HG03196 (cell line): ENCODE results near the gene PRUNE1.

ENCODE experiments used
- ATAC-seq: cut with Tn5 transposase; IDR thresholded peaks from one replicate; pipeline ENCODE4 v1.9.1; 2021; ENCODE audit not compliant: unreplicated experiment

PRUNE1 gene

DNA sequence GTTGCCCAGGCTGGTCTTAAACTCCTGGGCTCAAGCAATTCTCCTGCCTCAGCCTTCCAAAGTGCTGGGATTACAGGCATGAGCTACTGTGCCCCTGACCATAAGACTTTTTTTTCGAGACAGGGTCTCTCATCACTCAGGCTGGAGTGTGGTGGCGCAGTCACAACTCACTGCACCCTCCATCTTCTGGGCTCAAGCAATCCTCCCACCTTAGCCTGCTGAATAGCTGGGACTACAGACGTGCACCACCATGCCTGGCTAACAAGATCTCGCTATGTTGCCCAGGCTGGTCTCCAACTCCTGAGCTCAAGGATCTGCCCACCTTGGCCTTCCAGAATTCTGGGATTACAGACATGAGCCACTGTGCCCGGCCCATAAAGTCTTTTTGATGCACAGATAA is 41.2 kb downstream of the PRUNE1 start:
- ATAC-seq = no peak

DNA sequence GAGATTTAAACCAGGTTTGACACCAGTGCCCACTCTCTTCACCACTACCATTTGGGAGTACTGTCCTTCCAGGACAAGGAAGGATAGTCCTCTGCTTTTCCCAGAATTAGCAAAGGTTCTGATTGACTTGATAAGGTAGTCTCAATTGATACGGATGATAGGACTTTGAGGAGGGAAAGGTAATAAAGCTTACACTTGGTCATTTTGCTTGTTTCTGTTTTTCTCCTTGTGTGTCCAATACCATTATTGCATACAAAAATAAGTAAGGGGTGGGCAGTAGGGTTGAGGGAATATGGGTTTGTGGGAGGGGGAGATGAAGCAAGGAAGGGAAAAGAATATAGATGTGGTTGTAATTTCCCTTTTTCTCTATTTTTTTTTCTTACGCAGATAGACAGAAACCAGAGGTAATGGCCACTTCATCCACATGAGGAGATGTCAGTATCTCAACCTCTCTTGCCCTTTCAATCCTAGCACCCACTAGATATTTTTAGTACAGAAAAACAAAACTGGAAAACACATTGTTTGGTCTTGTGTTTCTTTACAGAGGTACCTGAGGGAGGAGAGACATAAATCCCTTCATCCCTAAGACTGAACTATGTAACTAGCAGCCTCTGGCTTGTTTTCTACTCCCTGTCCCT is 41.9 kb downstream of the PRUNE1 start:
- no peak for ATAC-seq

DNA sequence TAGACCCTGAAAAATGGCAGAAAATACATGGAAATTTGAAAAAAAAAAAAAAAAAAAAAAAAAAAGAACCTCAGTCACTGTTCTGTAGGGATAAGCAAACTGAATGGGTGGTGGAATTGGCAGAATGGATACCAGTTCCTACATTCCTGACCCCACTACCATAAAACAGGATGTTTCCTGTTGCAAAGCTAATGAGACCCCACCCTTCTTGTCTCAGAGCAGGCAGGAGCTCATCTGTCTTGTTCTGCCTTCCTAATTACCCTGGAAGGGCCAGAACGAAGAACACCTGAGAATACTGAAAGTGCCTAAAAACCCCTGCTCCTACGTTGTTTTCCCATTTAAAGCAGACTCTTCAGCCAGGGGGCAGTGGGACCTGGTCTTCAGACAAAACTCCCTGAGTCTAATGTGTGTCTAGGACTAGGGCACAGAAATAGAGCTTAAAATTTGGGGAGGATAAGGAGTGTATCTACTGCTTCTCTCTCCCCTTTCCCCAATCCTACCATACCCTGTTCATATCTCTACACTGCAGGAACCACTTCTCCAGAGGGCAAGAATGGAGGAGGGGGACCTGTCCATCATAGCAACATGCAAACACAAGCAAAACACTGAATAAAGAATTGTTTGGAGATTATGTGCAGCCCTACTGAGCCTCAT is 43.2 kb downstream of the PRUNE1 start:
- no peak for ATAC-seq

DNA sequence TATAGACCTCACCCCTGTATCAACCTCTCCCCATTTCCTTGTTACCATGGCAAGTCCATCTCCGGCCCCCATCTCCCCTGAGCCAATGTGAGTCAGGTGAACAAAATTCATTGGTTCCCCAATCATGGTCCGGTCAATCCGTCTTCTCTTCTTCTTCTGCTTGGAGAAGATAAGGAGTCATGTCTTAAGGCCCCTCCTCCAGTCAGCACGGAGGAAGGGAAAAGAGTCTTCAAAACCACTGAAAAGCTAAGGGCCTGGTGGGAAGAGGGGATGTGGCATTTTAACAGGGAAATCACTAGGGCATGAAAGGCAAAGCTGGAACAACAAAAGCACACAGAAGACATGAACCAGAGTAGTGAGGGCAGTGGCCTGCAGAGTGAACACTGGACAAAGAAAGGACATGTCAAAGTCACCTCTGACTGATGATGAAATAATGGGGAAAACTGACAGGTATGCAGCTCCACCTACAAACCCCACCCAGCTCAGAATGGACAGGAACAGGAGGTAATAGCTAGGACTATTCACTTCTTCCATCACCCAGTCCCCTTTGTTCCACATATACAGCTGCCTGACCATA is 46.8 kb downstream of the PRUNE1 start:
- ATAC-seq = no peak

DNA sequence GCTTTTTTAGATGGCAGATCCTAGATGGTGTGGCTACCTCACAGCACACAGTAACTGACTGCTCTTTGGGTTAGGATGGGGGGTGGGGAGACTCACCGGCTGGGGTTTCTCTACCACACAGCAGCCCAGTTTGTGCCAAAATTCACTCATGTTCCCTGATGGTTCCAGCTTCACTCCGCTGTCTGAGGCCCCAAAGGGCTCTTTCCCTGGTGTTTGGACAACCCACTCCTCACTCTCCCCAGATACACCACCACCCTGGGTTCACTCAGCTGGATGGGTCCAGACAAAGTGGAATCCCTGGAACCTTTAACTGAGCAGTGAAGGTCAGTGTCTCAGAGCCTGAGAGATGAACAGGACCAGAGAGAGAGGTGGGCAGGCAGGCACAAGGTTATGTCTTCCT is 47.3 kb downstream of the PRUNE1 start:
- ATAC-seq = no peak

DNA sequence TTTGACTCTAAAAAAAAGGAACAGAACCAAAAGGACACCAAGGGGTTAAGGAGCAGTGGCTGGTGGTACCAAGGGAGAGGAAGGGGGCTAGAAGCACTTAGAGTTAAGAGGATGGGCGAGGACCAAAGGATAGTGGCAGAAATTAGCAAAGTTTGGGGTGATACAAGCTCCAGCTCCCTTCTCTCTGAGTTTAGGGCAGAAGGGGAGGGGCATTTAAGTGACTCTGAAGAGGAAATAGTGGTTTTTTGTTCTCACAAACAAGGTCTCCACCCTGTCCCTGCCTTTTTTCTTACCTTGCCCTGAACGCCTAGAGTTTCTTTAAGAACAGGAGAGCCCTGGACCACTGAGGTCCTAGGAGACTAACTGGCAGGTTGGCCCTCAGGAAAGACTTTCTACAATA is 47.9 kb downstream of the PRUNE1 start:
- no peak for ATAC-seq

DNA sequence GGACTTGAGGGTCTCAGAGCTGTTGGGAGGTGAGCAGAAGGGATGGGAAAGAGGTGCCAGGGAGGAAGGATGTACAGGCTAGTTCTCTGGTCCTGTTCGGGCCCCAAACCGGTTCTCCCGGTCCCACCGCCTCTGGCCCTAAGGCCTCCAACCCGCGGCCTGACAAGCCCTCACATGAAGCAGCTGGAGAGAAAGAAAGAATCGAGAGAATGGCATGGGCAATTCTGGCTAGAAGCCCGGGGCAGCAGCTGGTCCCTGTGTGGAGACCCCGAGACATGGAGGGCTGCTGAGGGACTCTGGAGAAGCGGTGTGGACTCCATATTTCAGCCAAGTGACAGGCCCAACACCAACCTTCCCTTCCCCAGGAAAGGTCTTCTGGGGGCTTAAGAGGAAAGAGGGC is 50.4 kb downstream of the PRUNE1 start:
- ATAC-seq = no peak

DNA sequence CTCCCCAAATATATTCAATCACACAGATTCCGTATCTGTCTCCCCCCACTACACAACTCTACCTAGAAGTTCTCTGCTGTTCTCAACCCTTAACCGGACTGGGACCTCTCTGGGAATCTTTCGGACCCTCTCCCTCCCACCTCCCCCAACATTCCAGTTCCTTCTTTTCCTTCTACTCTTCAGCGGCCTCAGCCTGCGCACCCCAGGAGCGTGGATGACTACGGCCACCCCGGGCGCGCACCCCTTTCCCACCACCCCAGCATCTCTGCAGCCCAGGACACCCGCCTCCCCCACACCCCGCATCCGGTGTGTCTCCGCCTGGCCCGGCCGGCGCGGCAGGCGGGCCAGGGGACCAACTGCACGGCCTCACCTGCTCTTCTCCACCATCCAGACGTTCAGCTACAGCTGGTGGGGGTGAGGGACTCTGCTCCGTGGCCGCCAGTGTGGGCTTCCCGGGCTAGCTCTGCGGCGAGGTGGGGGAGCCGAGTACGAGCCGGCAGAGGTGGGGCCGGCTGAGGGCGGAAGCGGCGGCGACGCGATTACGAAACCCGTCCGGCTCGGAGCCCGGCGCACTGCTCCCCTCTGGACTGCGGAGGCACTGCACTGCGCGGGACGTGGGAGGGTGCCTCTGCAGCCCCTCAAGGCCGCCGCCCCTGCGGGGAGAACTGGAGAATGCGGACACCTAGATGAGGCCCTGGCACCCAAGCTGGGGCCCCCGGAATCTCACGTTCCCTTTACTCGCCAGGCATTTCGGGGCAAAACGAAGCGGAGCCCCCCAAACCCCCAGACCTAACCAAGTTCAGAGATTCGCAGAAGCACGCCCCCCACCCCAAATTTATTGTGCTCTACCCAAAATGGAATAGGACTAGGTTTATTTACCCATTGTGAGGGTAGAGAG is 51.1 kb downstream of the PRUNE1 start, which contains the start of gene CDC42SE1:
Gene CDC42SE1 (minus strand): TSS at position 514 of the 898 bp plus-strand sequence. CDS start 3,892 bp downstream, outside the sequence.
- ATAC-seq = peak; percentile 70

DNA sequence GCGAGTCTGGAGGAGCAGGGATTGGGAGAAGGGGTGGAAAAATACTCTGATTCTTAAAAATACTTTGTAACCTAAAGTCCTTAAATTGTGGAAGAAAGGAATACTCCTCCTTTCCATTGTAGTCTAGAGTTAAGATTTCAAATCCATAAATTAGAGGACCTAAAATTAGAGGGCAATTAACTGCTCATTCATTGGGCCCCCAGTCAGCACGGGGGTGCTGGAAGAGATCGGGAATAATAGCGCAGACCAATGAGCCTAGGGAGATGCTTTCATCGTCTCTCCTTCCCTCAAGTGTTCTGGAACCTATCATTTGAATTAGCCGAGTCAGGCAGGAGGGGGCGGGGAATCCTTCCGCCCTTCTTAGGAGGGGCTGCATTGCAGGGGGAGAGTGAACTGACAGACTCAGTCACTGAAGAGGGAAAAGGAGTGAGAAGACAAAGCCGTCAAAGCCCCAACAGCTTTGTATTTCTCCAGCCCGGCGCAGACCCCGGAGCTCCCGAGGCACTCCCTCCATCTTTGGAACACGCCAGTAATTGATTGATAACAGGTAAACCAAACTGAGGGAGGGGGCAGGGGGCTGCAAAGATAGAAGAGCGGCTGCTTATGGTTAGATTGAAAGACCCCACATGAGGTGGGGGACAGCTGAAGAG is 51.9 kb downstream of the PRUNE1 start, which contains the start of gene MLLT11:
Gene MLLT11 (plus strand): TSS at position 391 of the 650 bp plus-strand sequence. CDS start 6,828 bp downstream, outside the sequence.
- ATAC-seq = no peak

DNA sequence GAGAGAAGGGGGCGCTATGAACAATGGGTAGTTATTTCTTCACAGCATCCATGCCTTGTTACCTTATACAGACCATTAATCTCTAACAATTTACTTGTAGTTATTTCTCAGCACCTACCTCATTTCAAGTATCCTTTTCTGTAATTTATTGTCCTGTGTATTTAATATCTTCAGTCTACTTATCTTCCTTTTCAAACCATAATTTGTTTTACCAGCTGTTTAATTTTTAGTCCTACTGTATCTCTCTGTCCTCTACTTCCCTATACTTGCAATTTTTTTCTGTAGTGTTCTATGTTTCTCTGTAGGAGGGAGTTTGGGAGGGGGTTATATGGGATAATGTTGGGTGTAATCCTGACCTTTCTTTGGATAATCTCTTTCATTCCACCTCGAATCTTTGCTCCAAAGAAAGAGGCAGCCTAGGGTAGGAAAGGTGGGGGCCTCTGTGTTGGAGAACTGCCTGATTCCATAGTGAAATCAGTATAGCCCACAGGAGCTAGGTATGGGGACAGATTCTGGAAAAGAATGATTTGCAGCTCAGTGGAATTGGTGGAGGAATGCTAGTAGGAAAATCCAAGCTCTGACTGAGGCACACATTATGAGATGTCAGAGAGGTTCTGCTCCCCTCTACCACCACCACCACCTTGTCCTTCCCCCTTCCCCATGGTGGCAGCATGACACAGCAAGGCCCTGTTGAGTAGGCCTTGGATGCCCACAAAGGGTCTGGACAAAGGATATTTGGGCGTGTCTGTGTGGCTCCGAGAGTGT is 52.6 kb downstream of the PRUNE1 start:
- ATAC-seq = no peak

DNA sequence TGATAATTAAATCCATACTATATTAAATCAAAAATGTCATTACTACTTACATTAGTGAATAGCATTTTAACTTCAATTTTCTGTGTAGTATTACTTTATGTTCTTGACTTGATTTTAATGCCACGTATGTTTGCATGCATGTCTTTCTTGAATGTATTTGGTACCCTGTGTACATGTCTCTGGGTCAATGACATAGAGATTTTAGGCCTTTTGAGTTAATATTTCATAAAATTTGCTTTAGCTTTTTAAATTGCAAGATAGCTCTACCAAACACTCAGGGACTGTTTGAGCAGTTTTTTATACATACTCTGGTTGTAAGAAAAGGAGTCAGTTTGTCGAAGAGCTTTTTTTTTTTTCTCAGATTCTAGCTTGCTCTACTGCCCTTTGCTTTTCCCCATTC is 53.5 kb downstream of the PRUNE1 start:
- no peak for ATAC-seq

DNA sequence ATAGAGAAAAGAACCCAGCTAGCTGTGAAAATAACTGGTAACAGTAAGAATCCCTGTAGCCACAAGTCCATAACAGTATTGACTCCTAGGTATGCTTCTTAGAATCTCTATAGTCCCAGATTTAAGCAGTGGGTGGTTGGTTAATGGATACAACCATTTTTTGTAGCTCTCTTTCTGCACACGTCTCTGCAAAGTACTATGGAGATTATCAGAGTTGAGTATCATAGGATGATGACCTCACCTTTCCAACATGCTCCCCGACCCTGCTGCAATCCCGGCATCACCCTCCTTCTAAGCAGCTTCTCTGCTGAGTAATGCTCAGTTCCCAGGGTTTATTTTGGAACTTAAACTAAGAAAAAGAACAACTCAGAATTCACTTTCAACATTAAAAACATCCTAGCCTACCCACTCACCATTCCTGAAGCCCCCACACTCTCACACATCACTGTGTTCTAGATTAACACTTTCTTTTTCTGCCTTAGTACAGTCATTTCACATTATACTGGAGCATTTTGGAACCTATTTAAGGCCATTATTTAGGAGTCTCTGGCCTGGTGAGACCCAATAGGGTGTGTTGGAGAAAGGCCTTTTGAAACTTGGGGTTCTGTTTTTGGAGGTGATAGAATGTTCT is 54.6 kb downstream of the PRUNE1 start:
- no peak for ATAC-seq

DNA sequence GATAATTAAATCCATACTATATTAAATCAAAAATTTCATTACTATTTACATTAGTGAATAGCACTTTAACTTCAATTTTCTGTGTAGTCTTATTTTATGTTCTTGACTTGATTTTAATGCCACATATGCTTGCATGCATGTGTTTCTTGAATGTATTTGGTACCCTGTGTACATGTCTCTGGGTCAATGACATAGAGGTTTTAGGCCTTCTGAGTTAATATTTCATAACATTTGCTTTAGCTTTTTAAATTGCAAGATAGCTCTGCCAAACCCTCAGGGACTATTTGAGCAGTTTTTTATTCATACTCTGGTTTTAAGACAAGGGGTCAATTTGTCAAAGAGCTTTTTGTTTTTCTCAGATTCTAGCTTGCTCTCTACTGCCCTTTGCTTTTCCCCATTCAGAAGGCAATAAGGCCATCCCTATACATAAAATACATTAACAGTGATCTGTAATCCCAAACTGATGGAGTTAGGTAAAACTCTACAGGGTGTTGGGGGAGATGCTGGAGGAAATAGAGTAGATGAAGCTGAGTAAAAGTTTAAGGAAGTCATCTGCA is 56.9 kb downstream of the PRUNE1 start:
- no peak for ATAC-seq

DNA sequence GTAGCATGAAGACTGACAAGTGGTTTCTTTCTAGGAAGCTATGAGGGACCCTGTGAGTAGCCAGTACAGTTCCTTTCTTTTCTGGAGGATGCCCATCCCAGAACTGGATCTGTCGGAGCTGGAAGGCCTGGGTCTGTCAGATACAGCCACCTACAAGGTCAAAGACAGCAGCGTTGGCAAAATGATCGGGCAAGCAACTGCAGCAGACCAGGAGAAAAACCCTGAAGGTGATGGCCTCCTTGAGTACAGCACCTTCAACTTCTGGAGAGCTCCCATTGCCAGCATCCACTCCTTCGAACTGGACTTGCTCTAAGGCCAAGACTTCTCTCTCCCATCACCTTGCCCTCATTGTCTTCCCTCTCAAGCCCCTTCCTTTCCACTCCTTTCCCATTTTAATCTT is 58.9 kb downstream of the PRUNE1 start:
- ATAC-seq = no peak

DNA sequence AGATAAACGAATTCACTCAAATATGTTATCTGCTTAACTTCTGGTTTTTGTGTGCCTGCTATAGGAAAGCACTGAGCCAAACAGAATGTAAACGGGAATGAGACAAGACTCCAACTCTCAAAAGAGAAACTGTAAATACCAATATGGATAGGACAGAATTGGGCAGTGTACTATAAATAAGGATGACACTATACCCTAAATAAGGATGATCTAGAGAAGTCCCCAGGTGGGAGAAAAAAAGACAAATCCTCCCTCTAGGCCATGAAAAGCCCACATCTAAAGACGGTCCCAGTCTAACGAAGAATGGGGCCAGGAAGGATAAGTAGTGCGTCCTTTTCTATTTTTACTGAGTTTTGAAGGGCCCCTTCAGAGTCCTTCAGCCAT is 60.8 kb downstream of the PRUNE1 start:
- no peak for ATAC-seq

DNA sequence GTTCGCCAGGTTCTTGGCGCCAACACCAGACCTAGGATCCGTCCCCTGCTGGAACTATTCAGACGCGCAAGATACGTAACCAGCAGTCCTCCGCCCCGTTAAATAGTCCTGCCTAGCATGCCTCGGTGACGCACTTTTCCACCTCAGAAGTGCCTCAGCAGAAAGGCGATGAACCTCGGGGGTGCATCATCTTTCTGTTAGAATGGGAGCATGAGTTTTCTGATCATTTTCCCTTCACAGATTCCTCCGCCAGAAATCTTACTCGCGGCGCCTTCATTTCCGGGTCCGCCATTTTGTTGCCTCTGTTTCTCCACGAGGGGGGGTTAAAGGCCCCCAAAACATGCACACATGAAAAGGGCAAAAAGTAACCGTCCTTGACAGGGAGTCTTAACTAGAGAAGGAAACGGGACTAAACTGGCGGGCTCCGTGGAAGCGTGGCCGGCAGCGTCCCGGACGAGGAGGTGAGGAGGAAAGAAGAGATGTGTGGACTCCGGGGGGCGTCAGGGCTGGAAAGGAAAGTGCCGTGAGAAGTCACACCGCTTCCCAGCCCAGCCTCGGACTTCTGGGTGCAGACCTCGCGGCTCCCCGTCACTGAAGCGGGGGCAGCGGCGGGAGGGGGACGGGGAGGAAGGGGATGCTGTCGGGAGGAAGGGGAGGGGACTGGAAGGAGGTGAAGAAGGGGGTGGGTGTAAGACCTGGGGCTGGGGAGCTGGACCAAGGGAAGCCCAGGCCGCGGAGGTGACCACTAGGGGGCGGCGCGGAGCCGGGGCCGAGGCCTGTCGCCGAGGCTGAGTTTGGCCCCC is 62.4 kb downstream of the PRUNE1 start, which contains the start of gene GABPB2:
Gene GABPB2 (plus strand): TSS at position 288 of the 803 bp plus-strand sequence. CDS start 17,429 bp downstream, outside the sequence.
- peak; percentile 73 for ATAC-seq

DNA sequence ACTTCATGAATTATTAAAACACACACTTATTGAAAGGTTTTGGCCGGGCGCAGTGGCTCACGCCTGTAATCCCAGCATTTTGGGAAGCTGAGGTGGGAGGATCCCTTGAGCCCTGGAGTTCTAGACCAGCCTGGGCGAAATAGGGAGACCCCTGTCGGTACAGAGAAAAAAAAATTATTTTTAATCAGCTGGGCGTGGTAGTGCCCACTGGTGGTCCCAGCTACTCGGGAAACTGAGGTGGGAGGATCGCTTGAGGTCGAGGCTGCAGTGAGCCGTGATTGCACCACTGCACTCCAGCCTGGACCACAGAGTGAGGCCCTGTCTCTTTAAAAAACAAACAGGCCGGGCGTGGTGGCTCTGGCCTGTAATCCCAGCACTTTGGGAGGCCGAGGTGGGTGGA is 64.0 kb downstream of the PRUNE1 start:
- no peak for ATAC-seq
